Renal pelvis (tissue), 12 donors: ENCODE results near the gene LATS1. TPM values are rescaled to one million over a fixed set of nuclear protein-coding genes. Genes with fewer than 3 reads are reported as not detected.
A peak's percentile ranks its signal among the peaks of the same experiment; 100 is the strongest.
"Not testable (repeated sequence)": the region's sequence is repeated elsewhere in the genome, so short reads cannot be mapped to it uniquely, and the experiment has no call there.

ENCODE experiments used
- DNase-seq: peaks from one replicate; pipeline ENCODE4 v3.0.0-alpha.2; 2013
- long read RNA-seq, 16 experiments: transcript quantifications; one replicate each; lab custom pipeline, GENCODE V29; 2026
- polyA plus RNA-seq, 3 donors: library from polyadenylated mRNA; unstranded; fragments of 120-200 nt; gene quantifications; one replicate each; pipeline ENCODE4 v1.2.1, GENCODE V29; 2013; ENCODE audit not compliant: insufficient read length in 3 of 3

LATS1 gene
- 10 to 100 TPM; 25.2 to 31.7 (median 30.7) TPM for polyA plus RNA-seq
- long read RNA-seq, donor 1, full-length matches to known transcripts = 8 of 8 reads
- long read RNA-seq, donor 1, partial matches to known transcripts = 0 of 8 reads
- long read RNA-seq, donor 1, other reads (novel, unspliced or antisense) = 0 of 8 reads
- long read RNA-seq, donor 2, full-length matches to known transcripts = 4 of 4 reads
- long read RNA-seq, donor 2, partial matches to known transcripts = 0 of 4 reads
- long read RNA-seq, donor 2, other reads (novel, unspliced or antisense) = 0 of 4 reads
- long read RNA-seq, donor 3, full-length matches to known transcripts = 5 of 5 reads
- long read RNA-seq, donor 3, partial matches to known transcripts = 0 of 5 reads
- long read RNA-seq, donor 3, other reads (novel, unspliced or antisense) = 0 of 5 reads
- long read RNA-seq, donor 4, partial matches to known transcripts = 0 of 3 reads
- long read RNA-seq, donor 4, other reads (novel, unspliced or antisense) = 0 of 3 reads
- long read RNA-seq, donor 5, full-length matches to known transcripts = 2 of 2 reads
- long read RNA-seq, donor 5, partial matches to known transcripts = 0 of 2 reads
- long read RNA-seq, donor 5, other reads (novel, unspliced or antisense) = 0 of 2 reads
- long read RNA-seq, donor 6, full-length matches to known transcripts = 5 of 5 reads
- long read RNA-seq, donor 6, partial matches to known transcripts = 0 of 5 reads
- long read RNA-seq, donor 6, other reads (novel, unspliced or antisense) = 0 of 5 reads
- long read RNA-seq, donor 7, full-length matches to known transcripts = 10 of 10 reads
- long read RNA-seq, donor 7, partial matches to known transcripts = 0 of 10 reads
- long read RNA-seq, donor 7, other reads (novel, unspliced or antisense) = 0 of 10 reads
- long read RNA-seq, donor 8, transcript LATS1-202 (4 exons, 2,567 nt) = major isoform, 8 of 8 reads
- long read RNA-seq, donor 8, partial matches to known transcripts = 0 of 8 reads
- long read RNA-seq, donor 8, other reads (novel, unspliced or antisense) = 0 of 8 reads
- long read RNA-seq, donor 9, full-length matches to known transcripts = 15 of 20 reads
- long read RNA-seq, donor 9, partial matches to known transcripts = 5 of 20 reads
- long read RNA-seq, donor 9, other reads (novel, unspliced or antisense) = 0 of 20 reads
- long read RNA-seq, donor 10, full-length matches to known transcripts = 6 of 12 reads
- long read RNA-seq, donor 10, partial matches to known transcripts = 6 of 12 reads
- long read RNA-seq, donor 10, other reads (novel, unspliced or antisense) = 0 of 12 reads
- long read RNA-seq, donor 11, full-length matches to known transcripts = 7 of 7 reads
- long read RNA-seq, donor 11, partial matches to known transcripts = 0 of 7 reads
- long read RNA-seq, donor 11, other reads (novel, unspliced or antisense) = 0 of 7 reads
- long read RNA-seq, donor 12, full-length matches to known transcripts = 8 of 27 reads
- long read RNA-seq, donor 12, partial matches to known transcripts = 19 of 27 reads
- long read RNA-seq, donor 12, other reads (novel, unspliced or antisense) = 0 of 27 reads
- long read RNA-seq, donor 13, transcript LATS1-202 (4 exons, 2,567 nt) = major isoform, 5 of 5 reads
- long read RNA-seq, donor 13, partial matches to known transcripts = 0 of 5 reads
- long read RNA-seq, donor 13, other reads (novel, unspliced or antisense) = 0 of 5 reads
- long read RNA-seq, donor 14, full-length matches to known transcripts = 11 of 17 reads
- long read RNA-seq, donor 14, partial matches to known transcripts = 6 of 17 reads
- long read RNA-seq, donor 14, other reads (novel, unspliced or antisense) = 0 of 17 reads
- long read RNA-seq, donor 15, full-length matches to known transcripts = 11 of 11 reads
- long read RNA-seq, donor 15, partial matches to known transcripts = 0 of 11 reads
- long read RNA-seq, donor 15, other reads (novel, unspliced or antisense) = 0 of 11 reads
- long read RNA-seq, donor 16, partial matches to known transcripts = 6 of 9 reads
- long read RNA-seq, donor 16, other reads (novel, unspliced or antisense) = 0 of 9 reads

DNA sequence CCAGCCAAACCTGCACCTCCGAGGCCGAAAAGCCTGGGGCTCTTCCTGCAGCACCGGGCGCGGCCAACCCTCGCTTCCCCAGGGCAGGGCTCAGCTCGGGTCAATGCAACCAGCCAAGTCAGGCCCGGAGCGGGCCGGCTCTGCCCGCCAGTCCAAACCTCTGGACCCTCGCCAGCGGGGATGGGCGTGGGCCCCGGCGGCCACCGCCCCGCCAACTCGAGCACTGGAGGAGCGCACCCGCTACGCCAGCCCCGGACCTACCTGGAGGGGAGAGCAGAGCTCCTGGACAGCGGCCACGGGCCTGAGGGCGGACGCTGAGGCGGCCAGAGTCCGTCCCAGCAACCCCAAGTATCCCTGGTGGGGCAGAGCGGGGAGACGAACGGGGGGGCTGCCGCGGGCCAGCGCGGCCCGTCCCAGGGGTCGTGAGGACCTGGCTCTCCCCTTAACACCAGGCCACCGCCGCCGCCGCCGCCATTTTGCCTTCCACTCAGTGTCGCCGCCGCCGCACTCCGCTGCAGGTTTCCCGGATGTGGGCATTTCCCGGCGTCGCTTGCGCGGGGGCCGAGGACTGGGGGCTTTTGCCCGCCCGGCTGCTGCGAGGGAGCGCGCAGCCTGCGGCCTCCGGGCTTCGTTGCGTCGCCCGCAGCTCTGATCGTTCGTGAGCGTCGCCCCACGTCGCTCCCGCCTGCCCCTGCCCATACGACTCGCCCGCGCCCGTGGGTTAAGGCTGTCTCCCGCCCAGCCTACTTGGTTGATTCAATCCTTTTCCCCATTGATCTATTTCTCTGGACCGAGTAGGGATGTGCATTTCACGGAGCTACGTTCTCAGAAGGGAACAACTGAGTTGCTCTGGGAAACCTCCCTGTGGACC is at the start of gene LATS1:
Gene LATS1 (minus strand): TSS at position 514 of the 871 bp plus-strand sequence. CDS start 15,975 bp downstream, outside the sequence.
- peak; percentile 85 for DNase-seq

DNA sequence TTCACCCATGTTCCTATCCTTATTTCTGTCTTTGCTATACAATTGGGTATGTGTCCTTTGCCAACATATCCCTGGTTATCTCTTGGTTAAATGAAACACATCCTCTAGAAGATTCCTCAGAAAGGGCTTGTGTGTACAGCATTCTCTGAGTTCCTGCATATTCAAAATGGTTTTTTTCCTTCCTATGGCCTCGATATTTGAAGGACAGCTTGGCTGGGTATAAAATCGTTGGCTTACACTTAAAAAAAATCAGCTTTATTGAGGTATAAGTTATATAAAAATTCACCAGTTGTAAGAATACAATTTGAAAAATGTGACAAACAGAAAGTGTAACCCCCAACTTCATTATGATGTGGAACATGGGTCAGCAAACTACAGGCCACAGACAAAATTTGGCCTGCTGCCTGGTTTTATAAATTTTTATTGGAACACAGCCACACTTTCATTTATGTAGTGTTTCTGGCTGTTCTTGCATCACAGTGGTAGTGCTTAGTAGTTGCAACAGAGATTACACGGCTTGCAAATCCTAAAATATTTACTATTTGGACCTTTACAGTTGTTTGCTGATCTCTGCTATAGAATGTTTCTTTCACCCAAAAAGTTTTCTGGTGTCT is 48.4 kb upstream of the LATS1 start:
- no peak for DNase-seq

DNA sequence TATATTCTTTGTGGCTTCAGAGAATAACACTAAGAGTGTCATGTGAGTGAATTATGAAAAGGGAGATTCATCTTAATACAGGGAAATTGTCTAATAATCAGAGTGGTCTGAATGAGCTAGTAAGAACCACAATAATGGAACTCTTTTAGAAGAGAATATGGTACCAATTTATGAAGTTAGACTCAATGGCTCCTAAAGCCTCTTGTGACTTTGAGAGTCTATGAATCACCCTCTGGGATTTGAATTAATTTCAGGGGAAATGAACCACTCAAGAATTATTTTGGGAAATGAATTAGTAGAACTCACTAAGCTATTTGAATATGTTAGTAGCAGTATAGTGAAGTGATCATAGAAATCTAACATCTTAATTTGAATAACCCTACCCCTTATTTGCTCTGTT is 46.0 kb upstream of the LATS1 start:
- no peak for DNase-seq

DNA sequence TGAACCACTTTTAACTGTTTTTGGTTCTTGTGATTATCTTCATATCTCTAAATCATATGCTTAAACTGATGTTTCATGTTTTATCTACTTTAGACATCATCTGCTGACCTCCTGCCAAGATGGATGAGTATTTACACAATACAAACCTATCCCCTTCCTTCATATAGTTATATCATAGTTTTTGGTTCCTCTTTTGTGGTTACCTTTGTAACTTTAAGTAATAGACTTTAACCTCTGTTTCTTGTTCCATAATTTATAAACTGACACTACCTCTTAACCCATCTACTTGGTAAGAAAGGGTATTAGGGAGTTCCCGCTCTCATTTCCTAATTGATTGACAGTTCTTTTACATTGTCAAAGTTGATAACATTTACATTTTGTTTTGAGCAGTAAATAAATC is 43.5 kb upstream of the LATS1 start:
- DNase-seq = no peak

DNA sequence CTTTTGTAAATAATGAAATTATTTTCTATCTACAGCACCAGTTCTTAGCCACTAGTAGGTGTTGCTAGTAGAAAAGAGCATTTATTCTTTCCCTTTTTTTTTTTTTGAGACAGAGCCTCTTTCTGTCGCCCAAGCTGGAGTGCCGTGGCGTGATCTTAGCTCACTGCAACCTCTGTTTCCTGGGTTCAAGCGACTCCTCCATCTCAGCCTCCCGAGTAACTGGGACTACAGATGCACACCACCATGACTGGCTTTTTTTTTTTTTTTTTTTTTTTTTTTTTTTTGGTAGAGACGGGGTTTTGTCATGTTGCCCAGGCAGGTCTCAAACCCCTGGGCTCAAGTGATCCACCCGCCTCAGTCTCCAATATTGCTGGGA is 38.3 kb upstream of the LATS1 start:
- no peak for DNase-seq

DNA sequence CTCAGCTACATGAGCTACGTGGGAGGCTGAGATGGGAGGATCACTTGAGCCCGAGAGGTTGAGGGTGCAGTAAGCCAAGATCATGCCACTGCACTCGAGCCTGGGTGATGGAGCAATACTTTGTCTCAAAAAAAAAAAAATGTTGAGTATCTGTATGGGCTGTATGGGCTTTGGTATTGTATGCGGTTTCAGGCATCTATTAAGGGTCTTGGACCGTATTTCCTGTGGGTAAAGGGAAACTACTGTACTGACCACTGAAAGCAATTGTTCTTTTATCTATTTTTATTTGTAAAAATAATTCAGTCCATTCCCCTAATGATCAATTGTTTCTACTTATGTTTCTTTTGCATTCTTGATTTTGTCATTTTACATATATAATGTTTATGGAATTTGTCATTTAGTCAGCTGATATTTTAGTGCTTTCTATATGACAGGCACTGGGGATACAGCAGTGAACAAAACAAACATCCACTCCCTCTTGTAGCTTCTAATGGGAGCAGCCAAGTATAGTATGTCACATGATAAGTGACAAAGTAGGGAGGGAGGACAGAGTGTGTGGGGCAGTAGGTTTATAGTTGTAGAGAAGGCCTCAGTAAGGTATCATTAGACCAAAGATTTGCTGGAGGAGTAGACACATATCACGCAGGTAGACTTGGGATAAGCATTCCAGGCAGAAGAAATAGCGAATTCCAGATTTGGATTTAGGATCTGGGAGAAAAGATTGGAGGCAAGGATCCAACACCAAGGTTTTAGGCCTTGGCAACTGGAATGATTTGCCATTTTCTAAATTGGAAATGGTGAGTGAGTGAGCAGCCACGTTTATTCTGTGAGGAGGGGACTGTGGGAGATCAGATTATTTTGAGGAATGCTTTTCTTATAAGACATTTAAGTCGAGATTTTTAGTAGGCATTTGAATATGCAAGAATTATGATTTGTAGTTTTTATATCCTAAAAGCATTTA is 37.7 kb upstream of the LATS1 start:
- DNase-seq = no peak

DNA sequence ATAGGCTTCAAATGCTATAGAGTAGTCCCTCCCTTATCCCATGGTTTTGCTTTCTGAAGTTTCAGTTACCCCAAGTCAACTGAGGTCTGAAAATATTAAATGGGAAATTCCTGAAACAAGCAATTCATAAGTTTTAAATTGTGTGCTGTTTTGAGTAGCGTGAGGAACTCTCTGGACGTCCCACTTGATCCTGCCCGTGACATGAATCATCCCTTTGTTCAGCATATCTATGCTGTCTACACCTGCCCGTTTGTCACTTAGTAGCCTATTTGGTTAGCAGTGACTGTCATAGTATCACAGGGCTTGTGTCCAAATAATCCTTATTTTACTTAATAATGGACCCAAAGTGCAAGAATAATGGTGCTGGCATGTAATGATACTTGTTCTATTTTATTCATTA is 36.6 kb upstream of the LATS1 start:
- no peak for DNase-seq

DNA sequence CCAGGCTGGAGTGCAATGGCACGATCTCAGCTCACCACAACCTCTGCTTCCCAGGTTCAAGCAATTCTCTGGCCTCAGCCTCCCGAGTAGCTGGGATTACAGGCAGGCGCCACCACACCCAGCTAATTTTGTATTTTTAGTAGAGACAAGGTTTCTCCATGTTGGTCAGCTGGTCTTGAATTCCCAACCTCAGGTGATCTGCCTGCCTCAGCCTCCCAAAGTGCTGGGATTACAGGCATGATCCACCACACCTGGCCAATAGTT is 35.4 kb upstream of the LATS1 start:
- not testable (repeated sequence) for DNase-seq

DNA sequence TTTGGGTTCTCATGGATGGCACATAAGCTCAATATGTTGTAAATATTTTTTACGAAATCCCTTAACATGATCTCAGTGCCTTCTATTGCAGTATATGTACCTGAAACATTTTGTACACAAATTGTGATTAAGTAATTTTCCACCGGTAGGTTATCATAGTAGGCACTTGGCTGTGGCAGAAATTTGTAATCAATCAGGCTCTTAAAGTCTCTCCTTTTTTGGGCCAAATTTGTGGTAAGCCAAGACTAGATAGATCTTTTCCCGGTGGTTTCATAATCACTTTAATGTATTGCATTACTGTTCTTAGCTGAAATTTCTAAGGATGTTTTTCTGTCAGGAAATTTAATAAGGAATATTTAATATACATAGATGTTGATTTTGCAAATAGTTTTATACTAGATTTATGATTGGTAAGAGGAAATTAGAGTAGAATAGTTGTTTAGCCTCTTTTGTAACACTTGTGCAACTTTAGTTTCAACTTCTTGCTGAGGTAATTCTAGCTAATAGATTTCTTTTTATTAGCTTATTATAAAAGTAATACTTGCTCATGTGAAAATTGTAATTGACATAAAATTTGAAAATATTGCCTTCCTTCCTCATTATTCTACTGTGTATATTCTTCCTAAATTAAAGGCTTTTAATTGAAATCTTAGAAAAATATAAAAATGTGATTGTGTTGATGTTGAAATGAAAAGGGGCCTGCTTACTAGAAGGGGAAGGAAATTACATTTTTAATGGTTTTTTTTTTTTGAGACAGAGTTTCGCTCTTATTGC is 34.9 kb upstream of the LATS1 start:
- DNase-seq = no peak

DNA sequence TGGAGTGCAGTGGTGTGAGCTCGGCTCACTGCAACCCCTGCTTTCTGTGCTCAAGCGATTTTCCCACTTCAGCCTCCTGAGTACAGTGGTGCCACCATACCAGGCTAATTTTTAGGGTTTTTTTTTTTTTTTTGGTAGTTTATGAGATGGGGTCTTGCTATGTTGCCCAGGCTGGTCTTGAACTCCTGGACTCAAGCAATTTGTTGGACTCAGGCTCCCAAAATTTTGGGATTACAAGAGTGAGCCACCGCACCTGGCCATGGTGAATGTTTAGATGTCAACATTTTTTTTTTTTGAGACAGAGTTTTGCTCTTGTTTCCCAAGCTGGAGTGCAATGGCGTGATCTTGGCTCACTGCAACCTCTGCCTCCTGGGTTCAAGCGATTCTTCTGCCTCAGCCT is 34.0 kb upstream of the LATS1 start:
- not testable (repeated sequence) for DNase-seq

DNA sequence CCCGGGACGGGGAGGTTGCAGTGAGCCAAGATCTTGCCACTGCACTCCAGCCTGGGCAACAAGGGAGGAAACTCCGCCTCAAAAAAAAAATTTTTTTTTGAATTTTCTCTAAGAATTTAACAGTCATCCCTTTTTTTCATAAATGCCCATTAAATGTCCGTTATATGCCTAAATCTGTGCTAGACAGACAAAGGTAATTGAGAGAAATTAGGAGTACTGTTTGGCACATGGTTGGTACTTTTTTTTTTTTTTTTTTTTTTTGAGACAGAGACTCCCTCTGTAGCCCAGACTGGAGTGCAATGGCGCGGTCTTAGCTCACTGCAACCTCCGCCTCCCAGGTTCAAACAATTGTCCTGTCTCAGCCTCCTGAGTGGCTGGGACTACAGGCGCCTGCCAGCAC is 33.3 kb upstream of the LATS1 start:
- no peak for DNase-seq

DNA sequence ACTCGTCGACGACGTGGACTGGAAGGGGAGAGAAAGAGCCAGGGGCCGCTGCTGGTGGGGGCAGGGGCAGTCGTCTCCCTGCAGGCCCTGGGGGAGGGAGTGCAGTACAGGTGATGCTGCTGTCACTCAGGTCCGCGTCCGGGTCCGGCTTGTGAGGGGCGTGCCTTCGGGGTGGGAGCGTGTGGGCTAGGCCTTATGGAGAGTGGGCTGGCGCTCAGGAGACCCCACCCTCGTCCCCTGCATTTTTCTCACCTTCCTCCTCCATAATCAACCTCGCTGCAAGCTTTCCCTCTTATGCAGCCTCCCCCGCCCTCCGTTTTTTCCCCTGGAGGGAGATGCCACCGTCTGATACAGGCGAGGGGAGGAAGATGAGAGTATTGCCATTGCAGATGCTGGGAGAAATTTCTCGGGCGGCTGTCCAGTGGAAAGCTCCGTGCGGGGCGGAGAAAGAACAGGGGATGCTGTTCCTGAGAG is 32.3 kb upstream of the LATS1 start:
- peak; percentile 58 for DNase-seq

DNA sequence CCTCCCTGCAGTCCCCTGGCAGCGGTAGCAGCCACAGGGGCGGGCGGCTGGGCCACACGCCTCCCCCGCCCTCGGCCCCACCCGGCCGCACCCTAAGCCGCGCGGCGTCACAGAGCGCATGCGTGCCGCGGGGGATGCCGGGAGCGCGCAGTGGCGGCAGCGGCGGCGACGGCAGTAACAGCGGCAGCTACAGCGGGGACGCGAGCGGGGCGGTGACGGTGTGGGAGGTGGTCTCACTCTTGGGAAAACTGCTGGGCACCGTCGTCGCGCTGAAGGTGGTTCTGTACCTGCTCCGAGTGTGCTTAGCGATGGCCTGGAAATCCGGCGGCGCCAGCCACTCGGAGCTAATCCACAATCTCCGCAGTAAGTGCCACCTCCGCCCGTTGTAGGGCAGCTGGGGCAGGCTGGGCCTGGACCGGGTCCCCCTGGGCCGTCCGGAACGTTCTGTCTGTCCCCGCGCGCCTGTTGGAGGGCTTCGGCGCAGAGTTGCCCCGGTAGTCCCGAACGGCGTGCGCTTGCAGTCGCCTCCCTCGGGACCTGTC is 31.8 kb upstream of the LATS1 start, which contains the start of gene PCMT1:
Gene PCMT1 (plus strand): TSS at position 148 of the 542 bp plus-strand sequence. CDS start 161 bp downstream, at position 309.
- peak; percentile 90 for DNase-seq

DNA sequence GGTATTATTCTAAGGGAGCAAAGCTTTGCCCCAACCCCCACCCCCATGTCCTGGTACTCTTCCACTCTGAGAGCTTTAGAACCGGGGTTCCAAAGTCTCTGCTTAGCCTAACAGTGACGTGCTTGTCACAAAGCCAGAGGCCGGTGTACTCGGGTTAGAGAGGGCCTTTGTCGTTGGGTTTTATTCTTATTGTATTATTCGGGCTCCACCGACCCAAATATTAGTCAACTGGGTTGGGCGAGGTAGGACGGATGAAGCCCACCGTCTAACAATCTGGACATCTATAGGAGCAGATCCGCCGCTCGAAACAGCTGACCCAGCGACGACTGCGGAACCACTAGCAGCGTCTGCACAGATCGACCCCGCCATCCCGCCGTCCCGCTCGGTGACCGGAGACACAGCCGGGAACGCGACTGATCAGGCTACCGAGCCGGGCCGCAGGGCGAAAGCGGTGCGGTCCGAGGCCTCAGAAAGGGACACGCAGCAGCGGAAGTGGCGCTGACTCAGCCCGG is 31.2 kb upstream of the LATS1 start:
- DNase-seq = not testable (repeated sequence)

DNA sequence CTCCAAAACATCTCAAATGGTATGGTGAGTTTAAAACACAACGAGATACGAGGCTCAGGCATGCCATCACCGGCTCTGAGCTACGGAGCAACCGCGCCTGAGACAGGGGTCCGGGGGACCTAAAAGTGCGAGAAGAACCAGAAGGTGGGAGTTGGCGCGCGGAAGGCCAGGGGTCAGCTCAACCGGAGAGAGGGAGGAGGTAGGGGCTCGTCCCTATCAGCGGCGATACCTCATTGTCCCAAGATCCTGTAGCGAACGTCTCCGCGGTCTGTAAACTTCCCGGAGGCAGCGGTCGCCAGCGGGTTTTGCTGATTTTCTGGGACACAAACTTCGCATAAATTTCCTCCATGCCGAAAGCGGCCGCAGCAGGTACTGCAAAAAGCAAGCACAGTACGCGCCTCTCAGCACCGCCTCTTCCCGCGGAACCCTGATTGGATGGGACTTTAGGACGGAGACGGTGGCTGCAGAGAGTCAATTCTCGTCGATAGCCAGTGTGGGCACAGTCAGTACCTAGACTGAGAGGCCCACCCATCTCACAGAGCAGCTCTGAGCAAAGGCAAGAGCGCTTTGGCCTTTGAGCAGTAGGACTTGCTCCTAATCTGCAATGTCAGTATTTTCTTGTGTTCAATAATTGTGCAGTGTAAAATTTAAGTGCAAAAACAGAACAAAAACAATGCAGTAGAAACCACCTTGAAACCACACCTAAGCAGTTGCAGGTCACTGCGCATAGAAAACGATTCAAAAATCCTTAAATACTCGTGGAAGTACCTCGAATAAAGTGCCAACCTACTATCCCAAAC is 28.4 kb upstream of the LATS1 start, which contains the start of gene NUP43:
Gene NUP43 (minus strand): TSS at position 383 of the 800 bp plus-strand sequence. CDS start 34 bp downstream, at position 349.
- DNase-seq = peak; percentile 96
